H1 (cell line): ENCODE measurements around the gene TYW5. TPM values are rescaled to one million over a fixed set of nuclear protein-coding genes. Genes with fewer than 3 reads are reported as not detected.

ENCODE experiments used
- CTCF ChIA-PET: fragments of 300-600 bp; sonication (Branson Sonifier 250); formaldehyde crosslinking; loops from one replicate; lab custom pipeline; 2021; ENCODE audit not compliant: partially characterized antibody; lab: Charles Lee
- POLR2A ChIA-PET: fragments of 300-600 bp; sonication (Branson Sonifier 250); formaldehyde crosslinking; loops from one replicate; lab custom pipeline; 2021; ENCODE audit warnings: inconsistent platforms; ENCODE audit not compliant: partially characterized antibody; lab: Charles Lee
- DNase-seq, 2 experiments: peaks; one replicate each; pipeline versions ENCODE4 v3.0.0 to v3.0.0-alpha.2; 2010 to 2022; ENCODE audit warnings: low spot score in 2 of 2, low read depth in 1 of 2, mixed read lengths in 1 of 2
- FAIRE-seq: peaks from 2 replicates; lab custom pipeline; 2011; peaks lifted over from hg19 to GRCh38; lab: Jason Lieb, UNC
- H2AFZ ChIP-seq: 2 replicates; pipeline ENCODE4 v1.8.1; 2012; ENCODE audit warnings: low read length, inconsistent platforms
- H2AK5ac ChIP-seq: 2 replicates; pipeline ENCODE4 v1.6.1; 2013; ENCODE audit warnings: low read depth, low read length
- H2BK120ac ChIP-seq: replicated peaks from 2 replicates; pipeline ENCODE3; 2013; ENCODE audit warnings: low read depth, low read length, inconsistent platforms
- H2BK12ac ChIP-seq: 2 replicates; pipeline ENCODE4 v1.6.1; 2013; ENCODE audit warnings: low read depth, low read length
- H2BK15ac ChIP-seq: 2 replicates; pipeline ENCODE4 v1.6.1; 2013; ENCODE audit warnings: low read length
- H2BK20ac ChIP-seq: 2 replicates; pipeline ENCODE4 v1.6.1; 2013; ENCODE audit warnings: low read length
- H2BK5ac ChIP-seq: 2 replicates; pipeline ENCODE4 v1.6.1; 2013; ENCODE audit warnings: low read depth, low read length
- H3K14ac ChIP-seq: 2 replicates; pipeline ENCODE4 v1.6.1; 2013; ENCODE audit warnings: inconsistent platforms; ENCODE audit not compliant: insufficient read length
- H3K18ac ChIP-seq: 2 replicates; pipeline ENCODE4 v1.6.1; 2013; ENCODE audit warnings: low read length; ENCODE audit errors: extremely low read depth
- H3K23ac ChIP-seq: 2 replicates; pipeline ENCODE4 v1.6.1; 2013; ENCODE audit warnings: inconsistent platforms; ENCODE audit not compliant: insufficient read length
- H3K23me2 ChIP-seq: 2 replicates; pipeline ENCODE4 v1.6.1; 2013; ENCODE audit warnings: low read depth, low read length
- H3K27ac ChIP-seq: 2 replicates; pipeline ENCODE4 v1.6.1; 2011; ENCODE audit warnings: low read depth, low read length, inconsistent platforms
- H3K27me3 ChIP-seq, 4 experiments: replicated peaks in 1 of 4; 1 replicate in 1 of 4; 2 replicates in 3 of 4; pipeline versions ENCODE4 v1.6.1 to v1.8.1; 2011 to 2013; ENCODE audit warnings: low read length in 3 of 4, mild to moderate bottlenecking in 3 of 4, inconsistent platforms in 2 of 4, mixed read lengths in 2 of 4, moderate library complexity in 1 of 4; ENCODE audit not compliant: control insufficient read depth in 3 of 4, insufficient read depth in 3 of 4; ENCODE audit errors: extremely low read depth in 1 of 4
- H3K36me3 ChIP-seq, 4 experiments: 2 replicates each; pipeline versions ENCODE4 v1.6.1 to v1.8.1; 2011 to 2013; ENCODE audit warnings: mild to moderate bottlenecking in 4 of 4, low read length in 3 of 4, moderate library complexity in 2 of 4, control low read depth in 1 of 4, inconsistent platforms in 1 of 4; ENCODE audit not compliant: insufficient read depth in 4 of 4, control insufficient read depth in 2 of 4
- H3K4ac ChIP-seq: replicated peaks from 2 replicates; pipeline ENCODE3; 2013; ENCODE audit warnings: low read length, low read depth, mixed read lengths, inconsistent platforms; ENCODE audit not compliant: insufficient read length
- H3K4me1 ChIP-seq, 4 experiments: replicated peaks in 1 of 4; 1 replicate in 1 of 4; 2 replicates in 3 of 4; pipeline versions ENCODE4 v1.6.1 to v1.8.1; 2011 to 2013; ENCODE audit warnings: low read length in 3 of 4, inconsistent platforms in 2 of 4, mixed read lengths in 1 of 4; ENCODE audit not compliant: insufficient read depth in 4 of 4, control insufficient read depth in 3 of 4
- H3K4me2 ChIP-seq, 2 experiments: 2 replicates each; pipeline versions ENCODE4 v1.6.1 to v1.8.1; 2011 to 2013; ENCODE audit warnings: low read depth in 2 of 2, low read length in 2 of 2, control low read depth in 1 of 2, inconsistent platforms in 1 of 2, mild to moderate bottlenecking in 1 of 2; ENCODE audit not compliant: insufficient read depth in 1 of 2
- H3K4me3 ChIP-seq, 4 experiments: fragments of 200-600, 300-600 bp in 1 of 4; sonication (generic), shearing (Covaris generic), sonication (Bioruptor Twin) in 1 of 4; 2 replicates each; pipeline versions ENCODE4 v1.5.1 to v1.8.1; 2011 to 2016; ENCODE audit warnings: low read length in 4 of 4, low read depth in 3 of 4, control low read depth in 2 of 4, inconsistent platforms in 2 of 4, mild to moderate bottlenecking in 2 of 4, mixed read lengths in 1 of 4, moderate library complexity in 1 of 4; ENCODE audit not compliant: insufficient read depth in 2 of 4; ENCODE audit errors: extremely low read depth in 1 of 4
- H3K56ac ChIP-seq: replicated peaks from 2 replicates; pipeline ENCODE3; 2013; ENCODE audit warnings: low read depth, mild to moderate bottlenecking, mixed read lengths, low read length, inconsistent platforms; ENCODE audit not compliant: insufficient read length
- H3K79me1 ChIP-seq: 2 replicates; pipeline ENCODE4 v1.6.1; 2013; ENCODE audit warnings: low read depth, low read length, control low read depth
- H3K79me2 ChIP-seq, 2 experiments: 2 replicates each; pipeline versions ENCODE4 v1.6.1 to v1.8.1; 2012 to 2013; ENCODE audit warnings: low read length in 2 of 2, mild to moderate bottlenecking in 2 of 2, inconsistent platforms in 1 of 2; ENCODE audit not compliant: insufficient read depth in 2 of 2, control insufficient read depth in 1 of 2
- H3K9ac ChIP-seq, 4 experiments: replicated peaks in 1 of 4; 1 replicate in 1 of 4; 2 replicates in 3 of 4; pipeline versions ENCODE4 v1.6.1 to v1.8.1; 2011 to 2013; ENCODE audit warnings: low read depth in 3 of 4, low read length in 3 of 4, control low read depth in 2 of 4, mild to moderate bottlenecking in 2 of 4, moderate library complexity in 2 of 4, inconsistent platforms in 1 of 4; ENCODE audit errors: extremely low read depth in 1 of 4
- H3K9me3 ChIP-seq, 2 experiments: 2 replicates each; pipeline versions ENCODE4 v1.6.1 to v1.8.1; 2012 to 2013; ENCODE audit warnings: mild to moderate bottlenecking in 2 of 2, moderate library complexity in 2 of 2, control low read depth in 1 of 2, inconsistent platforms in 1 of 2, low read depth in 1 of 2, low read length in 1 of 2, mixed read lengths in 1 of 2; ENCODE audit not compliant: insufficient read depth in 2 of 2
- H4K20me1 ChIP-seq, 2 experiments: replicated peaks in 1 of 2; 2 replicates each; pipeline versions ENCODE3 to v1.8.1; 2011 to 2013; ENCODE audit warnings: inconsistent platforms in 2 of 2, low read length in 2 of 2, mild to moderate bottlenecking in 1 of 2; ENCODE audit not compliant: insufficient read depth in 2 of 2, control insufficient read depth in 1 of 2
- H4K5ac ChIP-seq: 2 replicates; pipeline ENCODE4 v1.6.1; 2013; ENCODE audit warnings: low read length, low read depth, mixed read lengths, inconsistent platforms; ENCODE audit not compliant: insufficient read length
- H4K8ac ChIP-seq: 2 replicates; pipeline ENCODE4 v1.8.0; 2013; ENCODE audit warnings: mild to moderate bottlenecking, moderate library complexity, low read length, inconsistent platforms; ENCODE audit not compliant: insufficient read depth; ENCODE audit errors: extremely low read depth
- H4K91ac ChIP-seq: replicated peaks from 2 replicates; pipeline ENCODE3; 2013; ENCODE audit warnings: low read length, mixed read lengths, inconsistent platforms; ENCODE audit not compliant: insufficient read length
- CHD1 ChIP-seq: IDR thresholded peaks from 2 replicates; pipeline ENCODE4 v1.6.1; 2012; ENCODE audit warnings: low read depth, low read length, improper control_type of control experiment
- EP300 ChIP-seq, 2 experiments: IDR thresholded peaks; 1 replicate in 1 of 2; 2 replicates in 1 of 2; pipeline ENCODE4 v1.6.1; 2011 to 2012; ENCODE audit warnings: low read depth in 2 of 2, low read length in 2 of 2, mild to moderate bottlenecking in 2 of 2, borderline replicate concordance in 1 of 2, inconsistent platforms in 1 of 2, moderate library complexity in 1 of 2
- KDM1A ChIP-seq: fragments of 200-600, 300-600 bp; sonication (generic); IDR thresholded peaks from 2 replicates; pipeline ENCODE4 v1.7.1; 2016; ENCODE audit warnings: mild to moderate bottlenecking, low read length, borderline replicate concordance
- KDM5A ChIP-seq: fragments of 200-600 bp; IDR thresholded peaks from 2 replicates; pipeline ENCODE4 v1.7.1; 2012; ENCODE audit warnings: mild to moderate bottlenecking, low read length, inconsistent platforms, mixed read lengths
- MAX ChIP-seq: IDR thresholded peaks from 2 replicates; pipeline ENCODE4 v1.6.1; 2012; ENCODE audit warnings: inconsistent platforms
- PHF8 ChIP-seq: fragments of 200-600 bp; sonication (generic); conservative IDR thresholded peaks from 2 replicates; pipeline ENCODE4 v1.7.1; 2012; ENCODE audit warnings: low read depth, mild to moderate bottlenecking, inconsistent platforms, low read length, moderate library complexity
- RBBP5 ChIP-seq: IDR thresholded peaks from 2 replicates; pipeline ENCODE4 v1.7.1; 2012; ENCODE audit warnings: low read depth, mild to moderate bottlenecking, inconsistent platforms, low read length, moderate library complexity, borderline replicate concordance
- SUZ12 ChIP-seq: fragments of 200-600 bp; sonication (generic); IDR thresholded peaks from 2 replicates; pipeline ENCODE4 v1.6.1; 2012; ENCODE audit warnings: mild to moderate bottlenecking, inconsistent platforms, low read length, moderate library complexity, mixed read lengths
- TCF12 ChIP-seq: IDR thresholded peaks from 2 replicates; pipeline ENCODE4 v1.6.1; 2011; ENCODE audit warnings: low read depth, mild to moderate bottlenecking, low read length
- TEAD4 ChIP-seq: IDR thresholded peaks from 2 replicates; pipeline ENCODE4 v1.6.1; 2012; ENCODE audit warnings: low read depth, low read length, inconsistent platforms, mixed read lengths
- YY1 ChIP-seq: IDR thresholded peaks from 2 replicates; pipeline ENCODE4 v1.6.1; 2011; ENCODE audit warnings: low read depth, mild to moderate bottlenecking, low read length
- WGBS, 2 experiments: shearing (Covaris generic) in 1 of 2; methylation state at CpG; one replicate each; pipeline versions ENCODE4 v1.1.6 to v1.1.7; 2013 to 2015; ENCODE audit warnings: low lambda C conversion rate in 2 of 2, mixed read lengths in 2 of 2, inconsistent platforms in 1 of 2, low coverage in 1 of 2, missing lambda C conversion rate in 1 of 2; ENCODE audit not compliant: insufficient replicate concordance in 2 of 2, insufficient coverage in 1 of 2, insufficient read length in 1 of 2; ENCODE audit errors: extremely low coverage in 1 of 2, missing lambda C conversion rate in 1 of 2; 5-methylcytosine and 5-hydroxymethylcytosine counted together
- polyA plus RNA-seq, 7 experiments: library from polyadenylated mRNA; depleted of rRNA in 3 of 7; stranded (reverse) in 5 of 7; unstranded in 2 of 7; fragments of >200 nt in 5 of 7; fragments of 200-250 nt in 2 of 7; gene quantifications; 1 replicate in 5 of 7; 2 replicates in 1 of 7; 4 replicates in 1 of 7; pipeline versions ENCODE4 v1.2.1 to v1.2.3, GENCODE V29; 2011 to 2013; ENCODE audit warnings: missing spikeins in 2 of 7, mixed read lengths in 2 of 7
- total RNA-seq: library from RNA; stranded (reverse); fragmentation: NEBNext Ultra II Directional; extraction: Animal tissue kit (Norgen Biotek cat#: 25700); gene quantifications from 2 replicates; pipeline ENCODE4 v1.2.1, GENCODE V29; 2021
- TF ChIP-seq, protein P1 (sequence below): IDR thresholded peaks from 2 replicates; pipeline ENCODE4 v1.6.1; 2012; ENCODE audit warnings: inconsistent platforms

TYW5 gene
- total and polyA plus RNA-seq, 2 of the 8 experiments (the other 6 are each of a cell fraction or from before 2014, with no cell fraction given): 5.4 to 11.3 TPM

DNA sequence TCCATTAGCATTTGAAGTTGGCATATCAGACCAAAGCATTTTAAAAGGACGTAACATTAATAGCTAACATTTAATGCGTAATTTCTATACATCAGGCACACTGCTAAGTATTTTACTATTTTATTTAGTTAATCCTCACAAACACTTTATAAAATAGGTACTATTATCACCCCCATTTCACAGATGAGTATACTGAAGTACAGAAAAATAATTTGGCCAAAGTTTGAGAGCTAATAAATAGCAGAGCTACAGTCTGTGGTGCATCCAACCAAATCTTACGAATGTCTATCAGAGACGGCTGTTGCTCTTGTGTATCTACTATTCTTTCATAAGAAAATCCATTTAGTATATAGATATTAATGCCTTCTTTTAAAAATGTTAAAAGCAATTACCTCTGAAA lies 11.9 kb downstream of the TYW5 start:
- peaks cover 2 to 3% of the 10 kb centered on the region in 2 experiments for H4K20me1 ChIP-seq
- H3K27me3 ChIP-seq: no peaks in the 10 kb centered on the region
- no peak overlapping the region for H3K27ac ChIP-seq
- no peak overlapping the region for H2AFZ ChIP-seq
- no peak overlapping the region for H3K4me3 ChIP-seq
- FAIRE-seq: no peak
- H3K79me1 ChIP-seq: peaks cover 4% of the 10 kb centered on the region; the same call in 1 of the 2 replicates
- no peak overlapping the region for H3K9ac ChIP-seq
- H2BK15ac ChIP-seq: no peak overlapping the region
- no peak overlapping the region for H3K14ac ChIP-seq
- H3K4ac ChIP-seq: no peak overlapping the region
- H2BK5ac ChIP-seq: no peak overlapping the region
- no peak overlapping the region for H3K18ac ChIP-seq
- no peak overlapping the region for H2AK5ac ChIP-seq
- no peak overlapping the region for H2BK12ac ChIP-seq
- H3K4me2 ChIP-seq: no peak overlapping the region
- no peak overlapping the region for H4K8ac ChIP-seq
- 94% methylated on average over 4 of the region's 4 CpGs; no CpG with 5 or more reads in 1 of the 2 experiments for WGBS, 2 experiments
- TF ChIP-seq TCF12: no peak
- TF ChIP-seq, protein P1, sequence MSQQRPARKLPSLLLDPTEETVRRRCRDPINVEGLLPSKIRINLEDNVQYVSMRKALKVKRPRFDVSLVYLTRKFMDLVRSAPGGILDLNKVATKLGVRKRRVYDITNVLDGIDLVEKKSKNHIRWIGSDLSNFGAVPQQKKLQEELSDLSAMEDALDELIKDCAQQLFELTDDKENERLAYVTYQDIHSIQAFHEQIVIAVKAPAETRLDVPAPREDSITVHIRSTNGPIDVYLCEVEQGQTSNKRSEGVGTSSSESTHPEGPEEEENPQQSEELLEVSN: no peak
- no peak for TF ChIP-seq KDM1A
- no peak for TF ChIP-seq PHF8
- TF ChIP-seq YY1: no peak
- no peak for TF ChIP-seq CHD1
- no peak for TF ChIP-seq RBBP5
- no peak for TF ChIP-seq SUZ12
- TF ChIP-seq MAX: no peak
- TF ChIP-seq TEAD4: no peak
- no peak for TF ChIP-seq EP300 (IDR thresholded peaks at IDR 0.05; ENCODE audit: borderline replicate concordance in 1 of 2, low read depth in 2 of 2, low read length in 2 of 2)
- TF ChIP-seq KDM5A: no peak
- TF ChIP-seq, all 59 proteins: peak for 0
- Histone ChIP-seq H4K91ac (no peak overlapping the region), H3K79me2 (peaks cover 0 to 5% of the 10 kb centered on the region in 2 experiments; a peak in 2 of 4 replicates), H2BK120ac (no peak overlapping the region), H3K23ac (no peak overlapping the region), H3K23me2 (no peaks in the 10 kb centered on the region), H3K4me1 (no peaks in the 10 kb centered on the region), H3K36me3 (peaks cover 11 to 64% (median 31%) of the 10 kb centered on the region in 4 experiments), H3K9me3 (no peaks in the 10 kb centered on the region), H2BK20ac (no peak overlapping the region), H3K56ac (no peak overlapping the region), H4K5ac (no peak overlapping the region)
- no peak for DNase-seq
- ChIA-PET POLR2A (interaction anchor here (0.6 to 2.5 kb wide), 5 partner anchors 10 to 24 kb away, joined by 3 to 10 read pairs (median 3); no protein-coding TSS in a partner anchor), CTCF (interaction anchor here (1.4 to 4.5 kb wide), 2 partner anchors 31 to 240 kb away, joined by 4 to 42 read pairs; no protein-coding TSS in a partner anchor)
